NB4 (cell line): Measurements from ENCODE around the gene ABCD4.

Experiments
- CTCF ChIP-seq: IDR thresholded peaks from one replicate; pipeline ENCODE4 v1.5.1; 2012; ENCODE audit warnings: low read depth, low read length
- MAX ChIP-seq: IDR thresholded peaks from 2 replicates; pipeline ENCODE4 v1.6.1; 2011; ENCODE audit warnings: low read depth, low read length

GRCh38 chr14:74278080-74278479, 24.7 kb downstream of the ABCD4 start:
- no peak for TF ChIP-seq CTCF
- no peak for TF ChIP-seq MAX
